HG02571 (cell line): Measurements from ENCODE around the gene IFNW1.
"Not testable (repeated sequence)": the region's sequence is repeated elsewhere in the genome, so short reads cannot be mapped to it uniquely, and the experiment has no call there.

Experiments
- ATAC-seq: cut with Tn5 transposase; IDR thresholded peaks from one replicate; pipeline ENCODE4 v1.9.1; 2021; ENCODE audit warnings: mild to moderate bottlenecking, moderate library complexity; ENCODE audit not compliant: unreplicated experiment

Gene IFNW1

GRCh38 chr9:21141427-21141882, at the start of gene IFNW1:
Gene IFNW1 (minus strand): TSS chr9:21141832. CDS start chr9:21141570, 262 bp downstream.
- peak; percentile 81 for ATAC-seq

DNA sequence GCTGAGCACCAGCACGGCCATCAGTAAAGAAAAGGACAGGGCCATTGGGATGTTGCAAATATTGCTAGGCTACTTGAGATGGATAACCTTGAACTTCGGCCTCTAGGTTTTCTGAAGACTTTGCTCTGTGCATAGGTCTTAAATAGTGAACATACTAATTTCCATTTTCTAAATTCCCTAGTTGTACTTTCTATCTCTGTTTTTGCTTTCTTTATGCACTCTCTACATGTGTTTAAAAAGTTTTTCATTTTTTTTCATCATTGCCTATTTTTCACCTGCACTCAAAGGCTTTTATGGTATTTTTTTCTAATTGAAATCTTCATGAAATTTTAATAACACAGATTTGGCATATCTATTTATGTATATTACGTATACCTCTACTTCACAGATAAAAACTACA, 45.9 kb upstream of the IFNW1 start, which contains the start of gene IFNA4:
Gene IFNA4, minus strand, starts transcription at position 101 of the 400 bp plus-strand sequence. Its CDS starts 56 bp downstream, at position 45.
- not testable (repeated sequence) for ATAC-seq

- ATAC-seq, result peak; percentile 93
Observed at GRCh38 chr9:21182810-21183736, 41.4 kb upstream of the IFNW1 start.

GRCh38 chr9:21174671-21175070, 33.0 kb upstream of the IFNW1 start:
- no peak for ATAC-seq

- no peak for ATAC-seq
Observed at GRCh38 chr9:21172156-21172555, 30.5 kb upstream of the IFNW1 start.

DNA sequence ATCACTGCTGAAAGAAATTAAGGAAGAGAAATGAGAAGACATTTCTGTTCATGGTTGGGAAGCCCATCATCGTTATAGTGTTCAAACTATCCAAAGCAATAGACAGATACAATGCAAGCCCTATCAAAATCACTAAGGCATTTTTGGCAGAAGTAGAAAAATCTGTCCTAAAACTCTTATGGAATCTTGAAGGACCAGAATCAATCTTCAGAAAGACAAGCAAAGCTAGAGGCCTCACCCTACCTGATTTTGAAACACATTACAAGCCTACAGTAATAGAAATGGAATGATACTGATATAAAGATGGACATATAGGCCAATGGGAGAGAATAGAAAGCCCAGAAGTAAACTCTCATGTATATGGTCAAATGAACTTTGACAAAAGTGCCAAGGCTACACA, 29.7 kb upstream of the IFNW1 start:
- ATAC-seq, result no peak

DNA sequence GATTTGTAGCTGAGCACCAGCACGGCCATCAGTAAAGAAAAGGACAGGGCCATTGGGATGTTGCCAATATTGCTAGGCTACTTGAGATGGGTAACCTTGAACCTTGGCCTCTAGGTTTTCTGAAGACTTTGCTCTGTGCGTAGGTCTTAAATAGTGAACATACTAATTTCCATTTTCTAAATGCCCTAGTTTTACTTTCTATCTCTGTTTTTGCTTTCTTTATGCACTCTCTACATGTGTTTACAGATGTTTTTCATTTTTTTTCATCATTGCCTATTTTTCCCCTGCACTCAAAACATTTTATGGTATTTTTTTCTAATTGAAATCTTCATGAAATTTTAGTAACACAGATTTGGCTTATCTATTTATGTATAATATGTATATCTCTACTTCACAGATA, 24.9 kb upstream of the IFNW1 start, which contains the start of gene IFNA21:
Gene IFNA21, minus strand, starts transcription at position 101 of the 400 bp plus-strand sequence. Its CDS starts 48 bp downstream, at position 53.
- ATAC-seq, result not testable (repeated sequence)

- ATAC-seq, result no peak
Observed at GRCh38 chr9:21165516-21165915, 23.9 kb upstream of the IFNW1 start.

DNA sequence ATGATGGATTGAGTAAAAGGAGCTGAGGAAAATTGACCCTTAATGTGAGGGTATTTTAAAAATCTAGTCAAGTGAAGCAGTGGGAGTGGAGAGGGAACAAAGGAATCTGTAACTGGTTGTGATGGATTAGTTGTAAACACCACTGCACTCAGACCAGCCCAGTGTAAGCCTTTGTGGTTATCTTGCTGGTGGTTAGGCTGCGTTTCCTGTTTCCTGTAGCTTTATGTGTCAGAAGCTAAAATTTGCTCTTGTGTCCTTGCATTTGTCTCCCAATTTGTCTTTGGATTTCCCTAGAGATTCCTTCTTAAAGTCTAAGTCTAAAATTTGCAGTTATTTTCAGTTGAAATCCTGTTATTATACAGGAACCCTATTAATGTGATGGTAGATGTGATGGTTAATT, 18.5 kb upstream of the IFNW1 start:
- ATAC-seq, result peak; percentile 71

DNA sequence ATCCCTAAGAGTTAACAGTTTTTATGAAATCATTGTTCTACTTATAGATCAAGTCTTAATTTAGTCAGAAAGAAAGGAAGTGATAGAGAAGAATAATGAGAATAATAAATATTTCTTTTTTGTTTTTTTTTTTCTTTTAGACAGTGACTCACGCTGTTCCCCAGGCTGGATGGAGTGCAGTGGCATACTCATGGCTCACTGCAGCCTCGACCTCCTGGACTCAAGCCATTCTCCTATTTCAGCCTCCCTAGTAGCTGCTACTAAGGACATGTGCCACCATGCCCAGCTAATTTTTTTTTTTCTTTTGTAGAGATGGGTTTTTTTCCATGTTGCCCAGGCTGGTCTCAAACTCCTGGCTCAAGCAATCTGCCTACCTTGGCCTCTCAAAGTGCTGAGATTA, 13.9 kb upstream of the IFNW1 start:
- ATAC-seq, result no peak

GRCh38 chr9:21154018-21154608, 12.5 kb upstream of the IFNW1 start:
- ATAC-seq, result peak; percentile 88

DNA sequence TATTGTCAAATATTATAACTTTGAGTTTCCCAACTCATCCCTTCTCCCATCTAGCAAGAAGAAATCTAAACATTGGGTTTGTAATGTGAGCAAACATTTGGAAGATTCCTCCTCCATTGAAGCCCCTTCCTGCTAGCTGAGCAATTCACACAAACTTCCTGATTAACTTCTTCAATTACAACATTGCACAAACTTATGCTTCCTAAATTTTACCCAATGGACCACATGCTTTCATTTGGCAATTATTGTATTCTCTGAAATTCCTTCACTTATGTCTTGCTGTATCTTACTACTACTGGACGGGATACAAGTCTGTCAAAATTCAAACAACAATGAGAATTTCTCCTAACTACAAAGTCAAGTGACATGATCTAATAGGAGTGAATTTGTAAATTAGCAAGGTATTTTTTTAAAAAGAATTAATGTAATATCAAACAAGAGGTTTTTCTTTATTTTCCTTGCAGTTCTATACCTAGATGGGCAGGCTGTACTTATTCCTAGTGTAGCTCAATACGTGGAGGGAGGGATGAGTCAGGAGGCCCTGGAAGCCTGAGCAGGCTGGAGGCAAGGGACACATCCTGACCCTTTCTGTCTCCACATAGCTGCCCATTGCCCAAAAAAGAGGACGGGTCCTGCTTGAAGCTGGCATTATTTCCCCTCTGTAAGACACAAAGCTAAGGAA, 11.8 kb upstream of the IFNW1 start:
- ATAC-seq, result peak; percentile 26

DNA sequence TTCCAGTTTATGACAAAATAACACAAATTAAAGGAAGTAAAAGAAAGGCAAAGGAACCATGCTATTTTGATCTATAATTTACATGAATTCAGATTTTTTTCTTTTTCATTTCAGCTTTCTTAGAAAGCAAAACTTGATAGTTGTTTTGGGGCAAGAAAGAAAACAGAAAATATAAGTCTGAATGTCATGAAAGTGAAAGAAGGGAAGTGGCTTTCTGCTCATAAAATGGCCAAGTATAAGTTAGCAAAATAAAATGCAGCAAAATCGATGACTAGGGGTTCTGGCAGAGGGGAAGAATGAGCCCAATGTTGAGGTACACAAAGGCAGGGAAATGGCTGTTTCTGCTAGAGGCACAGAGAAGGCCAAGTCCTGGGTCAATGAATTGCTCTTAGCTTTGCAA, 3.0 kb upstream of the IFNW1 start:
- no peak for ATAC-seq

DNA sequence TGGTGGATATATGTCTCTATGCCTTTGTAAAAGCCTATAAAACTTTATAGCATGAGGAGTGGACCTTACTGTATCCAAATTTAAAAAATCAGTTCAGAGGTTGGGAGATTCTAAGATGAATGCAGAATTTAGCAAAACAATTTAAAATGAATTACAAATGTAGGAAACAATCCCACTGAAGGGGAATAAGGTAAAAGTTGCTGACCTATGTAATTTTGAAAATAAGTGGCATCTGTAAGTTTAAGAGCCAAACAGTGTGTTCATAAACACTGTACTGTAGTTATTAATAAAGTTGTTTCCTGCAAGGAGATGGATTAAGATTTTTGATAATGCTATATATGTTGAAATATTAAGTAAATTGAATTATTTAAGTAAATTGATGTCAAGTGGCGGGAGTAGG, 4.6 kb downstream of the IFNW1 start:
- no peak for ATAC-seq

- ATAC-seq, result no peak
Observed at GRCh38 chr9:21135736-21136135, 5.9 kb downstream of the IFNW1 start.

GRCh38 chr9:21128186-21128585, 13.4 kb downstream of the IFNW1 start:
- not testable (repeated sequence) for ATAC-seq

GRCh38 chr9:21121595-21122251, 19.9 kb downstream of the IFNW1 start:
- no peak for ATAC-seq

DNA sequence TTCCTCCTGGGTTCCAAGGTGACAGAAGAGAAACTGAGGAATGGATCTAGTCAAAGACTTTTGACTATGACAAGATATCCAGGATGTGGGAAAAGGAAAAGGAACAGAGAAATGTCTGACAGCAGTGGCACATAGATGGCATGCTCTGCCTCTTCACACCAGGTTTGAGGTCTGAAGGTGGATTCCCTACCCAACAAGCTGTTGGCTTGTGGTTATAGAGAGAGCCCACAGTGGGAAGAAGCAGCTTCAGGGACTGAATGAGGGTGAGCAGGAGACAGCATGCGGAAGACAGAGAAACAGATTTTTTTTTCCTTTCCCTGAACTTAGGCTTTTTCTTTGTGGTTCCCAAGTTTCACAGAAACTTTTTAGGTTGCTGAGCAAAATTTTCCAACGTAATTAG, 20.6 kb downstream of the IFNW1 start:
- ATAC-seq, result peak; percentile 67

- no peak for ATAC-seq
Observed at GRCh38 chr9:21119093-21119770, 22.4 kb downstream of the IFNW1 start.

DNA sequence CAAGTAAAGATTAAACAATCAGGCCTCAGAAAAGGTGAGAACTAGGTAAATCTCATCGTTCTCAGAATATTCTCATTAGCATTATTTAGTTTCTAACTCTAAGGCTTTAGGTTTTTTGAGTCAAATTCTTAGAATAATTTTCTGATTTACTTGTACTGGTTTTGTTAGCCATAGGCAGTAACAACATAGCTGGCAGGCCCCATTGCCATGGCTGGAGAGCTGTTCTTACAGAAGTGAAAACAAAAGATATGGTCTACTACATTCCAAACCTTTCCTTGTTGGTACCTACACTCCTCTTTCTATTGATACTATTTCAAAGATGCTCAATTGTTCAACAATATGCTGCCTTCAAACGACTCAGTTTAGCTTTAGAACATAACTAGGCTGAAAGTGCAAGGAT, 27.3 kb downstream of the IFNW1 start:
- ATAC-seq, result no peak
